Lower lobe of right lung (tissue), 2 donors: ENCODE results near the gene MED20. TPM values are rescaled to one million over a fixed set of nuclear protein-coding genes. Genes with fewer than 3 reads are reported as not detected.
"Not testable (repeated sequence)": the region's sequence is repeated elsewhere in the genome, so short reads cannot be mapped to it uniquely, and the experiment has no call there.

Source experiments
- ATAC-seq, 2 donors: fragments of 200-7000 bp; cut with Tn5 transposase; one replicate each; pipeline ENCODE4 v1.9.1; 2020 to 2022; ENCODE audit warnings: mild to moderate bottlenecking in 2 of 2, moderate library complexity in 2 of 2
- DNase-seq: peaks from one replicate; pipeline ENCODE4 v3.0.0-alpha.2; 2020
- H3K27ac ChIP-seq: fragments of 200-600 bp; one replicate; pipeline ENCODE4 v1.8.0; 2022
- H3K27me3 ChIP-seq: fragments of 200-600 bp; one replicate; pipeline ENCODE4 v1.8.0; 2022; ENCODE audit warnings: low read depth
- H3K36me3 ChIP-seq: fragments of 200-600 bp; one replicate; pipeline ENCODE4 v1.8.0; 2022; ENCODE audit warnings: mild to moderate bottlenecking
- H3K4me1 ChIP-seq: fragments of 200-600 bp; one replicate; pipeline ENCODE4 v1.8.0; 2022
- H3K4me3 ChIP-seq: fragments of 200-600 bp; one replicate; pipeline ENCODE4 v1.8.0; 2022; ENCODE audit warnings: mild to moderate bottlenecking
- H3K9me3 ChIP-seq: fragments of 200-600 bp; one replicate; pipeline ENCODE4 v1.8.0; 2022
- intact Hi-C: fragments of 100-400 bp; cut with DNase I; formaldehyde crosslinking; loops from one replicate; pipeline ENCODE4 v1.11.0; 2022
- total RNA-seq: library from RNA; stranded (reverse); fragmentation: NEBNext Ultra II Directional; extraction: Animal tissue kit (Norgen Biotek cat#: 25700); gene quantifications from one replicate; pipeline ENCODE4 v1.2.1, GENCODE V29; 2021
- TF ChIP-seq, protein P1 (sequence below): fragments of 200-600 bp; IDR thresholded peaks from one replicate; pipeline ENCODE4 v1.8.0; 2022; ENCODE audit warnings: antibody characterized with exemption, mild to moderate bottlenecking
- donor health status: DM: no; HTN: yes; CAD: no; lungs with severe emphysema.

The MED20 gene
- total RNA-seq, 1 donor from 2014 or later, result 12.6 TPM

DNA sequence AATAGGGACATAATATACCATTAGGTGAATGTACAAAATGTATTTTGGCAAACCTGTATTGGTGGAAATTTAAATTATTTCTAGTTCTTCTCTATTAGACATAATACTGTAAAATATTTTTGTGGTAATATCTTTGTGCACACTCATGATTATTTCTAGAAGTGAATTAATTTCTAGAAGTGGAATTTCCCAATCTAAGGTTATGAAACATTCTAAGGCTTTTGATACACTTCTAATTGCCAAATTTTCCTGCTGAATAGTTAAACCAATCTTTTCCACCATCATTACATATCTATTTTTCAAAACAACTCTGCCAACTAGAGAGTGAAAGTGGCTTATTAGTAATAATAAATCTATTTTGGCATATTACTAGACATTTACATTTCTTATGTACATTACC lies 22.5 kb upstream of the MED20 start:
- ATAC-seq, result no peak
- no peaks in the 10 kb centered on the region for H3K9me3 ChIP-seq
- H3K27me3 ChIP-seq, result no peaks in the 10 kb centered on the region
- no peaks in the 10 kb centered on the region for H3K36me3 ChIP-seq
- H3K4me1 ChIP-seq, result peaks cover 43% of the 10 kb centered on the region
- intact Hi-C loops, result no loop called here
- no peak for DNase-seq
- TF ChIP-seq, protein P1, sequence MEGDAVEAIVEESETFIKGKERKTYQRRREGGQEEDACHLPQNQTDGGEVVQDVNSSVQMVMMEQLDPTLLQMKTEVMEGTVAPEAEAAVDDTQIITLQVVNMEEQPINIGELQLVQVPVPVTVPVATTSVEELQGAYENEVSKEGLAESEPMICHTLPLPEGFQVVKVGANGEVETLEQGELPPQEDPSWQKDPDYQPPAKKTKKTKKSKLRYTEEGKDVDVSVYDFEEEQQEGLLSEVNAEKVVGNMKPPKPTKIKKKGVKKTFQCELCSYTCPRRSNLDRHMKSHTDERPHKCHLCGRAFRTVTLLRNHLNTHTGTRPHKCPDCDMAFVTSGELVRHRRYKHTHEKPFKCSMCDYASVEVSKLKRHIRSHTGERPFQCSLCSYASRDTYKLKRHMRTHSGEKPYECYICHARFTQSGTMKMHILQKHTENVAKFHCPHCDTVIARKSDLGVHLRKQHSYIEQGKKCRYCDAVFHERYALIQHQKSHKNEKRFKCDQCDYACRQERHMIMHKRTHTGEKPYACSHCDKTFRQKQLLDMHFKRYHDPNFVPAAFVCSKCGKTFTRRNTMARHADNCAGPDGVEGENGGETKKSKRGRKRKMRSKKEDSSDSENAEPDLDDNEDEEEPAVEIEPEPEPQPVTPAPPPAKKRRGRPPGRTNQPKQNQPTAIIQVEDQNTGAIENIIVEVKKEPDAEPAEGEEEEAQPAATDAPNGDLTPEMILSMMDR, result no peak
- no peak overlapping the region for H3K4me3 ChIP-seq
- no peak overlapping the region for H3K27ac ChIP-seq

DNA sequence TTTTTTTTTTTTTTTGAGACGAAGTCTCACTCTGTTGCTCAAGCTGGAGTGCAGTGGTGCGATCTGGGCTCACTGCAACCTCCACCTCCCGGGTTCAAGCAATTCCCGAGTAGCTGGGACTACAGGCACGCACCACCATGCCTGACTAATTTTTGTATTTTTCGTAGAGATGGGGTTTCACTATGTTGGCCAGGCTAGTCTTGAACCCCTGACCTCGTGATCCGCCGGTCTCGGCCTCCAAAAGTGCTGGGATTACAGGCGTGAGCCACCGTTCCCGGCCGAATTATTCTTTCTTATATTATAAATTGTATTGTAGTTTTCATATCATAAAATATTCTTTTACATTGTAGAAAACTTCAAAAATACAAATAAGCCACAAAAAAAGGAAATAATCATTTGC lies 21.9 kb upstream of the MED20 start:
- H3K4me1 ChIP-seq, result peaks cover 45% of the 10 kb centered on the region
- H3K27ac ChIP-seq, H3K9me3 ChIP-seq, DNase-seq, H3K27me3 ChIP-seq, intact Hi-C loops, H3K36me3 ChIP-seq, H3K4me3 ChIP-seq, ATAC-seq: not testable (repeated sequence)

DNA sequence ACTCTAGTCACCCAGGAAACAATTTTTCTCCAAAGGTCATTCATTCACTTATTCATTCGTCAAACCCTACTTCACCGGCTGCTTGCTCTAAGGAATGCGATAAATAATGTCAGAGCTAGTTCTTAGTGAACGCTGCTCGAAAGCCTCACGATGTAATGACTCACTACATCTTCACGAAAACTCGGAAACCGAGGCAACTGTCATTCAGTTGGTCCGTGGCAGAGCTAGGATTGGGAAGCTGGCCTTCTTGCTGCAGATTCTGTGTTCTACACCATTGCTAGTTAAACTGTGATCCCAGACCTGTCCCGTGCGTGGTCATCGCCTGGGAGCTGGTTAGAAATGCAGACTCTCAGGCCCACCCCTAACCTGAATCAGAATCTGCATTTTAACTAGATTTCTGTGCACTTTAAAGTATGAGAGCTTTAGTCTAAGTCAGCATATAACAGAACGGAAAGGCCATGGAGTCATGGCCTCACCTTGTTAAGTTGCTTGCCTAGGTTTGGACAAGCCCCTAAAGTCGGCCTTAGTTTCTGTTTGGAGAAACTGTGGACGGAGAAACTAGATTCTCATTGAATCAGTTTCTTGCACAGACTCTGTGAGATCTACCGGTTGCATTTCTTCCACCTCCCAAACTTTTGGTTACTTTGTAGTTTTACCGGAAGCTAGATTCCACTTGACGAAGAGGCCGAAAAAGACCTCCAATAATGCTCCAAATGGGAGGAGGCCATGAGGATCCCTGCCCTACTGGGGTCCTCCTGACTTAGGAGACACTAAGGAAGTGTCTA lies 21.3 kb upstream of the MED20 start:
- no peaks in the 10 kb centered on the region for H3K36me3 ChIP-seq
- H3K4me1 ChIP-seq, result peaks cover 51% of the 10 kb centered on the region
- H3K4me3 ChIP-seq, result peak overlapping the region; percentile 77
- intact Hi-C loops, result no loop called here
- ATAC-seq (peak; percentile 1 to 5), DNase-seq (no peak)
- peak overlapping the region; percentile 84 for H3K27ac ChIP-seq
- H3K9me3 ChIP-seq, result no peaks in the 10 kb centered on the region
- TF ChIP-seq, protein P1, result no peak
- no peaks in the 10 kb centered on the region for H3K27me3 ChIP-seq

DNA sequence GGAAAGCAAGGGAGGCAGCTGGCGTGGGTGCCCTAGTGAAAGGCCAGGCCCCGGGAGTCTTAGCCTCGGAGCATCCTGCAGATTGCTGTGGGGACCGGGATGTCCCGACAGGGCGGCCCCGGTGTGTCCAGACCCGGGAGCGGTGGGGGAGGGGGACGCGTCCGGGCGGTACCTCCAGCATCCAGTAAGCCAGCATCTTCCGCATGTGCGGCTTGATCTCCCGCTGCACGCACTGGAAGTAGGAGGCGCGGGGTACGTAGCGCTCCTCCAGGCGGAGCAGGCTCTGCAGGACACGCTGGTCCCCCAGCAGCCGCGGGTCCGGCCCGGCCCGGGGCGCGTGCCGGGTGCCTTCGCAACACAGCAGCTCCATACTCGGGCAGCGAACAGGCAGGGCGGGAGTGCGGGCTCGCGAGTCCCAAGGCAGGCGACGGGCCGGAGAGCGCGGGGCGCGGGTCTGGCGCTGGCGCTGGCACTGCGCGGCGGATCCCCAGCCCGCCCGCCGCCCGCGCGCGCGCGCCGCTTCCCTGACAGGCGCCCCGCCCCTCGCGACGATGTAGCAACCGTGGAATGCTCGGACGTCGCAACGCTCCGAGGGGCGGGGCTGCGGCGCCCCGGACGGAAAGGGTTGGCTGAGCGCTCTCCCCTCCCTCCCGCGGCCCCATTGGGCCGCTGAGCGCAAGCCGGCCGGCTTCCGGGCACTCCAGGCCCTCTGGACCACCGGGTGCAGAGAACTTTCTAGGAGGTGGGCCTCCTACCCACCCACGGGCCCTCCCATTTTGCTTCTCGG lies 20.5 kb upstream of the MED20 start, which contains the start of gene CCND3:
TSS of gene CCND3 (minus strand) at position 529 of the 787 bp plus-strand sequence. CDS start at position 370, 159 bp downstream.
- Histone ChIP-seq H3K36me3 (peaks cover 8% of the 10 kb centered on the region), H3K4me3 (peak within 1 kb of the TSS; percentile 77), H3K27me3 (no peaks in the 10 kb centered on the region), H3K9me3 (no peaks in the 10 kb centered on the region), H3K27ac (peak within 1 kb of the TSS; percentile 84), H3K4me1 (peaks cover 59% of the 10 kb centered on the region)
- TF ChIP-seq, protein P1, result no peak
- intact Hi-C loops, result no loop called here
- peak; percentile 94 for ATAC-seq
- DNase-seq, result peak; percentile 97

DNA sequence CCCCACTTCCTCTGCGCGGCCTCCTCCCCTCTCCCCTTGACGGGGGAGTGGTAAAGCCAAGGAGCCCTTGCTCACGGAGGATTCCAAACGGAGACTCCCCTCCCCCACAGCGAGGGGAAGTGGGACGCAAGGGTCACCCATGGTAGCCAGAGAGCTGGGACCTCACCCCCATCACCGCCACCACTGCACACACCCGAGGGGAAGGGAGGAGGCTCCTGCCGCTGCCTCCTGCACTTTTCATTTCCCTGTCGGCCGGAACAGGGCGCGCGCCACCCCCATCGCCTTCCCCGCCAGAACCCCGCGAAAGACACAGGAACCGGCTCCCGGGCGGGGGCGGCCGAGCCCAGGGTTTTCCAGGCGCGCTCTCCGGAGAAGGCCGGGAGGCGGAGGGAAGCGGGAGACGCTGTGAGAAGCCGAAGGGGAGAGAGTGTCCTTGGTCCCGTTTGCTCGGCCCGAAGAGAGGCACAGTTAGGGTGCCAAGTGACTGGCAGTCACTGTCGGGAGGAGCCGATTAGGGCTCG lies 19.9 kb upstream of the MED20 start:
- intact Hi-C loops, result no loop called here
- Histone ChIP-seq H3K27me3 (no peaks in the 10 kb centered on the region), H3K36me3 (peaks cover 12% of the 10 kb centered on the region), H3K4me3 (peak overlapping the region; percentile 77), H3K27ac (peak overlapping the region; percentile 84), H3K9me3 (no peaks in the 10 kb centered on the region), H3K4me1 (peaks cover 64% of the 10 kb centered on the region)
- peak; percentile 70 for DNase-seq
- TF ChIP-seq, protein P1, result no peak
- ATAC-seq, result peak; percentile 23 to 42
